ENCODE measurements around the gene TEX35.

The TEX35 gene

DNA sequence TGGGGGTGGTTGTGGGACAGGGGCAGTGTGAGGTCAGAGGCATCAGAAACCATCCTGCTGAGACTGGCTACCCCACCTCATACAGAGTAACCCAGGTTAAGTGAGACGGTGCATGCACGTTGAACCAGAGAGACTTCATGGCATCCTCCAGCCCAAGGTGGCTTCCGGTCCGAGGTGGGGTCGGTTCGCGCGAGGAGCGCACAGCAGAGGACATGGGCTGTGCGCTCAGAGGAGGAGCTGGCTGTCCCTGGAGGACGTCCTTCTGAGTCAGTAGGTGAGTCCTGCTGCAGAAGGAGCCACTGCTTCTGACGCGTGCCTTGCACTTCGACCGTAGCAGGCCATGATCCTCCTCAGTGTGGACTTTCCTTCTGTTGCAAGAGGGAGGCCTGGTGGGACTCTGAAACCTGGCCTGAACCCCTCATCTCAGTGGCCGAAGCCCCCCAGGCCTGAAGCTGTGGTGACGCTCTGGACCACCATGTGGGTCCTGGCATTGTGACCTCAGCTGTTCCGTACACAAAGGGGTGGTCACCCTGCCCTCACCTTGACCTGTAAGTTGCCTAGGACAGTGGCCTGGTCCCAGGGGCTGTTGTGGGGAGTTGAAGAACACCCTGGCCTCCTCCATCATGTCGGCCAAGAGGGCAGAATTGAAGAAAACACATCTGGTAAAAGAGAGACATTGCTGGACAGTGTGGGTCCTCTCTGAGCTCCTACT lies at the start of gene TEX35:
TEX35 (plus strand) TSS at position 544 of the 712 bp plus-strand sequence; CDS start at position 624, 80 bp downstream.
- no peak for DNase-seq

DNA sequence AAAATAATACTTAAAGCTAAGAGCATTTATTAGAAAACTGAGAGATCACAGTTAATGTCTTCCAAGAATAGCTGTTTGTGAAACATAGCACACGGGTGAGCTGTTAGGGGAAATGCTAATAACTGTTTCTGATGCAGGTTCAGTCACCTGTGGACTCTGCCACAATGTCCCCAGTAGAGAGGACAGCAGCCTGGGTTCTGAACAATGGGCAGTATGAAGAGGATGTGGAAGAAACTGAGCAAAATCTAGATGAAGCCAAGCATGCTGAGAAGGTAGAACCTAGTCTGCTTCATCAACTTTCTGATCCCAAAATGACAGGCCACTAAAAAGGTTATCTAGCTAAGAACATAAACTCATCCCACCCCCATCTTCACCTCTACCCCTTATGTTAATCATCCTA lies 48.8 kb upstream of the TEX35 start:
- DNase-seq: no peak

DNA sequence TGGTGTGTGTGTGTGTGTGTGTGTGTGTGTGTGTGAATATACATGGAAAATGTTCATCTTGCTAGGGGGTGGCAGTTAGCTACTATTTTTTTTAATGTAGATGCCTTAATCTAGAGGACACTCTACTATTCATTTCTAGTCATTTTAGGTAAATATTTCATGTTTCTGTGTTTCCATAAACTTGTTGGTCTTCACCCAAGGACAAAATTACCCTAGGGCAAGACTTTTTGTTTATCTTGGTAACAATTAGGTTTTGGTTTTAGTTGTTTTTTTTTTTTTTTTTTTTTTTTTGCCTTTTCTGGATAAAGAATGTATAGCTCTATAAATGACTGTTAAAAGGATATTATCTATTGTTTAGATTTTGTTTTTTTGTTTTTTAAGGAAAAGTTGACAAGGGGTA lies 48.3 kb upstream of the TEX35 start:
- no peak for DNase-seq

DNA sequence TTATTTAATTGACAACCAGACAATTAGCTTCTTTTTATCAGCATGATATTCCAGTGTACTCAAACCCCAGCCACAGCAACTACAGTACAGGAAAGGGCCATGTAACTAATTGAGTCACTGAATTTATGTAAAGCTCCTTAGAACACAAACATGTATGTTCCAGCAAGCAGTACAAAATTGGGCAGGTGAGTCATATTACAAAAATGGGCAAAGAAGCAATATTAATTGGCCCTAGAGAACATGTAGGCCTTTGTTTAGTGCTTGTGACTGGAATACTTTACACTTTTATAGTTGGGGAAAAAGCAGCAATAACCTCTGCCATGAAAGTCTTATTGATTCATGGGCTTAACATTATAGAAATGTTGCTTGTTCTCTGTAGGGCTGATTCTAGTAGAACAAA lies 47.9 kb upstream of the TEX35 start:
- DNase-seq: no peak

DNA sequence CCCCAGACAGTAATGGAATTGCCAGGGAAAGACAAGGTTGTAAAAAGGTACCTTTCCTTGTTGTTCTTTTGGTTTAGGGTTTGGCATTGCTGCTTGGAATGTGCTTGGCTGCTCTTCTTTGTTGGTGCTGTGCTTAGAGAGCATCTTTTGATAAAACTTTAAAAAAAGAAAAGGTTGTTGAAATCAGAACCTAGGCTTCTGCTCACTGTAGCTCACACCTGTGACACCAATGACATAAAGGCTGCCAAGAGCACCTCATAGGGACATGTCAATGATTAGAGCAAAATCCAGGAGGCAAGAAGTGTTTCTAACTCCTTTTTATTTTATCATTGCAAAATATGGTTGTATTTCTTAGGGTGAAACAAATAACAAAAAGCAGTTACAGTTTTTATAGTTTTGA lies 45.1 kb upstream of the TEX35 start:
- no peak for DNase-seq

DNA sequence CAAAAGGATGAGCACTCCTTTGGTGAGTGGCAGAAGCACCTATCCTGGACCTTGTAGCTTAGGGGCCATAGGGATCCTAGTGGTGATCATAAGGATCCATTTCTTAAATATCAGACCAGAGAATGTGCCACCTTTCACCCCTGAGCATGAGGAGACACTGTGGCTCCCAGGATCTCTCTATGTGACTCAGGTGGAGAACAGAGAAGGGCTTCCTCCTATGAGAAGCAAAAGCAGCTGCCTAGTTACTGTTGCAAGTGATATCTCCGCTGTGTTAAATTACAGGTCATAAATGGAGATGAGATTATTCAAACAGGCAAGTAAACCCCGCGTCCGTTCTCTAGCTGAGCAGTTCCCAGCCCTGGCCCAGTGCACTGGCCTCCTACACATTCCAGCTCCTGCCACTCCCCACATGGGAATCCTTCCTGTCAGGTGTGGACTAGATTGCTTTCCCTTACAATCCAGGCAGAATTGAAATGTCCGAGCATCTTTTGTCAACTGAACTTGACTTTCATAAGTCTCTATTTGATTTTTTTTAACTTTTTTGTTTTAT lies 42.4 kb upstream of the TEX35 start:
- no peak for DNase-seq

DNA sequence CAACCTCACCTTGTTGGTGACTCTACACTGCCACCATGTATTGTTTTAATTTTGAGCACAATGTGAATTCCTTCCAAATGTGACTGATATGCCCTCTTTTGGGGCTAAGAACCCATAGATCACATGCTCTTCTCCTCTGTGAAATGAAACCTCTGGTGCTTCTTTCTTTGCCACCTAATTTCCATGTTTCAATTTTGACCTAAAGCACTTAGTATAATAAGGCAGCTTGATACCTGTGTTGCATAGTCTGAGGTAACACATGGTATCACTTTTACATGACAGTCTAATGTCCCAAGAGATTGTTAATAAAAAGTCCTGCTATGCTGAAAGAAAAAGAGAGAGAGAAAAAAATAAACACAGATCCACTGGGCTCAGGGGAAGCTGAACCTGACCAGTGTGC lies 40.4 kb upstream of the TEX35 start:
- DNase-seq: no peak

DNA sequence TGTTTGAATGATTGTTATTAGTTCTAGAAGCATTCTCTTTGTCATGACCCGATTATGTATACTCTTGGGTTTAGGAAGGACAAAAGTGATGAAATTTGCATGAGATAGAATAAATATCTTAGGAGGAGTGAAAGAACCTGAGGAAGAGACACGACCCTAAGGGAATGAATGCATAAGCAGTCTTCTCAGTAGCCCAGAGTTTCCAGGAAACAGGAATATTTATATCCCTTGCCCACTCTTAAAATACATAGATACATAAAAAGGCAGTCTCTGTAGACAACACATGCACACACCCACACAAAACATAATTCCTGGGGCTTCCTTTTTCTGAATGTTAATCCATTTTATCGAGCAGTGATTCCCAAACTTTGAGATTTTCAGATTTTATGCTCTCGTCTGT lies 35.5 kb upstream of the TEX35 start:
- no peak for DNase-seq

DNA sequence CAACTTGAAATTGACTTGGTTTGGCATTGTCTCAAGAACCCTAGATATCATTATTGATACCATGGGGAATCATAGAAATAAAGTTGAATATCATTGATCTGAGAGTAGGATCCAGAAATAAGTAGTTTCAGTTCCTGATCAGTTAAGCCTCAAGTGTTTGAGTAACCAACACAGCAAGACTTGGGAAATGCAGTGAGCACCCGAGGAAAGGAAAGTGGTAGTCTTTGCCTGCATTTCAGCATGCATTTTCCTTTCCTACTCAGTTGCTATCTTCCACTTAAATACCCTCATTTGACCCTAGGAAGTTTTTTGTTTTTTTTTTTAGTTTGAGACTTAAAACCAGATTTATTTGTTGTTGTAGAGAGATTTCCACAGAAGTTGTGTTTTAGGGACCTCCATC lies 35.1 kb upstream of the TEX35 start:
- DNase-seq: no peak

DNA sequence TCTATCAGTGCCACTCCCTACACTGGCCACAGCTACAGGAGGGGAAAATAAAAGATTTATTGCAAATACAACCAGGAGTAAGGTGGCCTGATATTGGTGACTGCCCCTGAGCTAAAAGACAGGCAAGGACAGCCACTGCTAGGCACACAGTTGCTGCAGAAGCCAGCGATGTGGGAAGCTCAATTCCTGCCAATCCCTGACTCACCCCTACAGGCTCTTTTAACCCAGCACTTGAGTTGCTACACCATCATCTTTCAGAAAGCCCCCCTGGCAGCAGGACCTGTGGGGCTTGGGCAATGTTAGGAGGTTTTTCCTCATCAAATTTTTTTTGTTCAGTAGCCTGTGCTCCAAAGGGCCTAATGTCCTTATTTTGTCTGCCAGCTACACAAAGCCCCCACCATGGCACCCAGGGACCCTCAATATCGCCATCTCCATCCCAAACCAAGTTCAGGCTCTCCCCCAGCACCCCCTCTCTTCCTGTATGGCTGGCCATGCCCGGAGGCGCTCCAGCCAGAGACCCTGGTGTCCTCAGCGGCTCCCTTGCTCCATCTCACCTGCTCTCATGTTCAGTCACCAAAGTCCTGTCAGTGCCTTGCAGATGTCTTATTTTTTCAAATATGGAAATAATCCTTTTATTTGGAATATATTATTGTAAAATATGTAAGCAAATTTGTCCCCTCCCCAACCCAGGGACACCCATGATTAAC lies 29.5 kb upstream of the TEX35 start:
- no peak for DNase-seq

DNA sequence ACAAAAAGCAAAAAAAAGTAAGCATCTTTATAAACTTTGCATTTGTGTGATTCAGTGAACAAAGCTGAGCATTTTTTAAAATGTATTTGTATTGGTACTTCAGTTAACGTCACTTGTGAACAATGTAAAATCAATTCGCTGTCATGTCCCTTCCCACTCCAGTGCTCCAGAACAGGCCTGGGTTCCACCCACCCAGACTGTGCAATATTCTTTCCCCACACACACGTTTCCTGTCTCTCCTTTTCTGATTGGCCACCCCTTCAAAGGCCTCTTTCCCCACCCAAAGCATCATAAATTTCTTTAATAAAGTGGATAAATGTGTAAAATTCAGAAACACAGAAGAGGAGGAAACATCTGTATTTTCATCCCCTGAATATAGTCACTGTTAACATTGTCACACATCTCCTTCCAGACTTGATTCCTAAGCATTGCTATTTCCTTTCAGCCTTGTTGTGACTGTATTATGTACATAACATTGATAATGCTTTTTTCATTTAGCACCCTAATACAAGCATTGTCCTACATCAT lies 28.1 kb upstream of the TEX35 start:
- DNase-seq: no peak

DNA sequence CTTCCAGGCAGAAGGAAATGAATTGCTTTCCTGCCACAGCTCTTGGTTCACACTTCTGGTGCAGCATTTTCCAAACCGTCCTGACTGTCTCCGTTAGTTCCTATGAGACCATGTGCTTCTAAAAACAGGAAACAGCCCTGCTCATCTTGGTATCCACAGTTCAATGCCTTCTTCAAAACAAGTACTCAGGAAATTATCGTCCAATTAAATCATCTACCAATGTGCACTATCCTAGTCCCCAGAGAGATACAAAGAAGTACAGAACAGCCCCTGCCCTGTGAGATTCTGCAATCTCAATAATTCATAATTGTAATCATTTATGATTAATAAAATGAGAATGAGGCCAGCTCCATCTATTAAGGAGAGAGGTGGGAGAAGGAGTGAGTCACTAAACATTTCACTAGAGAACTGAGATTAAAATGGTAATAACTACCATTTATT lies 27.3 kb upstream of the TEX35 start:
- no peak for DNase-seq

DNA sequence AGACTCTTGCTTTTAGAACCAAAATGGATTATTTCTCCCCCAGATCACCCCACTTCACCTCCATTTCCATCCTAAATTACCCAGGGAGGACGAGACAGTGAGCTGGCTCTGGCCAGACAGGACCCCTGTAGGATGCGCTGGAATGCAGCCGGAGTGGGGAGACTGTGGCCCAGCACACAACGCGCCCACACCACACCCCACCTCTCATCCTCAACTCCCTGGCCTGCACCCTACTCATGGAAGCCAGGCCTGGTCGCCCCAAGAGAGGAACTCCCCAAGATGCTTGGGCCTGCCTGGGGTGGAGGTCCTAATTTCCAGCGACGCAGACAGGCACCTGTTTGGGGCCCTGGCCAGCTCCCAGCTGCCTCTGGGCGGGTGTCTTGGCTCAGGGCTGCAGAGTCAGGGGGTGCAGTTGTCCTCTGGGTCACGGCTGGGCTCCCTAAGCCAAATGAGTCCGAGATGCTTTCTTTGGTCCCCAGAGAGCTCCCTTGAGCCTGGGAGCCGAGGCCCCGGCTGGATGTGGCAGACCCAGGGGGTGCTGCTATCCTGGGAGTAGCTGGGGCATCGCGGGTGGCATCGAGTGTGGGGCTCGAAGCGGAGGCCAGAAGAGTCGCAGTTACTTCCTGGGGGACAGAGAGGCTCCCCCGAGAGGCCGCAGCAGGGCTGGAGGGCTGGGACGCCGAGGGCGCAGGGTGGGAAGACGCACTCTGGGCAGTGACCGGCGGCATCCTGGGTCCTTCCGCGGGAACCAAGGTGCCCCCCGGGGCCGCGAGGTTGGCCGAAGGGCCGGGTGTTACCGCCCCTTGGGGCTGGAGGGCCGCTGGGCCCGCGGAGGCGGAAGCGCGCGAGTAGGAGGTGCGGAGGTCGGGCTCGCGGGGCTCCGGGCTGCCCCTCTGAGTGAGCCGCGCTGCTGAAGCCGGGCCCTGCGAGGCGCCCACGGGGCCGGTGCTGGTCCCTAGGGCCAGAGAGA lies 26.5 kb upstream of the TEX35 start:
- DNase-seq: no peak

DNA sequence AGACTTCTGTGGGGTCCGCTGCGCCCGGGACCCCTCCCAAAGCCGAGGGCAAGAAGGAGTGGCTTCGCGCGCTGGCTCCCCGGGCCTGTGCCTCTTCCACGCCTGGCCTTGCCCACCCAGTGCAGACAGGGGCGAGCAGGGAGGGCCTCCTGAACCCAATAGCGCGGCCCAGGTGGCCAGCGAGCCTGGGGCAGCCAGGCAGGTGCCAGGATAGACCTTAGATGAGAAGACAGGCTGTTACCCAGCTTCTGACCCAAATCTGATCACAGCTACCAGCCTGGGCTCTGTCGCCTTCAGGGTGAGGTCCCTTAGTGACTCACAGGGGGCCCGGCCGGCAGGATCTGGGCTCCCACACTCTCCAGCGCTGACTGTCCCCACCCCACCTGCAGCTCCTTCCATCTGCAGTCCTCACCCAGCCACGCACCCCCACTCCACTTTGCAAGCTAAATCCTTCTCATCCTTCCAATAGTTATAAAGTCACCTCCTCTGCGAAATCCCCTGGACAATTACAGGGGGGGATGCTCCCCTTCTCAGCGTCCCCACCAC lies 25.8 kb upstream of the TEX35 start:
- DNase-seq: no peak

DNA sequence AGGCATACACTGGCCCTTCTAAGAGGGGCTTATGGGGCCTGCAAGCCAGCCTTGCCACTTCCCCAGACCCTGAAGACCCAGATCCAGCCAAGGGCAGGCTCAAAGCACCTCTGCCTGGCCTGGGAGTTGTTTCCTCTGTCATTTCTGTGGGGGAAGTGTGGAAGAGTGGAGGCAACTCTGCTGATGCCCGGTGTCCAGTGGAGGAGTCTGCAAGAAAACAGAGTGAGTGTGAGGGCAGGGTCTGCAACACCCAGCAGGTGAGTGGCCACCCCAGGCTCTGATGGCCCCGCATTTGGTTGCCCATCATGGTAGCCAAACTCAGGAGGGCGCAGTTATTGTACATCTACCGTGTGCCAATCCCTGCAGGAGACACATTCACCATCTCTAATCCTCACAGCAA lies 24.5 kb upstream of the TEX35 start:
- DNase-seq: no peak

DNA sequence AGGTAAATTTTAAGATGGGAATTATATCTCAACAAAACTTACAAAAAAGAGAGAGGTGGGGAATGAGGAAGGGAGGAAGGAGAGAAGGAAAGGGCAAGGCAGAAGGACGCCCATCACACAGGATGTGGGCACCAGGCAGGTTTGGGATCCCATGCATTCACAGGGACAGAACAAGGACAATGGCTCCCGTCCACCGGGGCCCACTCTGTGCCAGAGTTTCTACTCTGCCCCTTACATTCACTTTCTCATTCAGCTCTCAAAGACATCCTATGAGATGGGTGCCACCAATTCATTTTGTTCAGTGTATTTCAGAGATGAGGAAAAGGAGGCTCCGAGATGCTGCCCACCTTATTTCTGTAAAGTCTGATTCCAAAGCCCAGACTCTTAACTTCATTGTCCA lies 23.5 kb upstream of the TEX35 start:
- DNase-seq: no peak

DNA sequence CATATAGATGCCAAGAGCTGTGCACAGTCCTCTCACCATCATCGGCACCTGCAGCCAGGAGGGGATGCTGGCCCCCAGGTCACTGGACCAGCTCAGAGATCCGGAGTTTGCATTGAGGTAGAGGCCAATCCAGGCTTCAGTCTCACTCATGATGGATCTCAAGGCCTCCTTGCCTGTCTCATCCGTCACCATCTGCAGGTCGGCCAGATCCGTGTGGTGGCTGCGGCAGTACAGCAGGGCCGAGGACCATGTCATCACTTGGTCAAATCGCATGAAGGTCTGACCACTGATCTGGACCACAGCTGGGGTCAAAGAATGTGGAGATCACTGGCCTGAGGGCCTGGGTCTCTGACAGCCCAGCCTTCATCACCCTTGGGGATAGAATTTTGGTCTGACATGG lies 22.8 kb upstream of the TEX35 start:
- no peak for DNase-seq

DNA sequence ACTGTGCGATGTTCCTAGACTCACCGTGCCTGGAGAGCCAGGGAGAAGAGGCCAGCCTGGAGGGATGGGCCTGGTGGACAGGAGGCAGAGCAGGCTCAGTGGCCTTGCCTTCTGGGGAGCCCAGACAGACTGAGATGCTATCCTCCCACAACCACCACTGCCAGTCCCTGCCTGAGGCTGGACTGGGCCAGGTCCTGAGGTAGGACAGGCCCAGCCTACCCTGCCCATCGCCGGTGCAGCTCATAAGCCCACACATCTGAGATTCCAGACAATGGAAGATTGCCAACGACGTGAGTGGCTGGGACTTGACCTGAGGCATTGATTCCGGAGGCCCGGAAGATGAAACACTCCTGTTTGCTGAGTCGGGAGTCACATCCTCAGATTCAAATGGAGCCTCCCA lies 21.9 kb upstream of the TEX35 start:
- no peak for DNase-seq

DNA sequence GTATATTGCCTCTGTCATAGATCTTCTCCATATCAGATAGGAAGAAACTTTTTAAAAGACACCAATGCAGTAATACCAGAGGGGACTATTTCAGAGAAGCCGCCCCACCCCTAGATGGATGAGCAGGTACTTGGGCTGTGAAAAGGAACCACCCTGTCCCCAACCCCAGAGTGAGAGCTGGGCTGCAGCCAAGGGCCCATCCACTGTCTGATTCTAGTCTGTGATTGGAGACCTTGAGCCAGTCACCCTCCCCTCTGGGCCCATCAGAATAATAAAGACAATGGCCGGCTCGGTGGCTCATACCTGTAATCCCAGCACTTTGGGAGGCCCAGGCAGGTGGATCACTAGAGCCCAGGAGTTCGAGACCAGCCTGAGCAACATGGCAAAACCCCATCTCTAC lies 21.2 kb upstream of the TEX35 start:
- no peak for DNase-seq

DNA sequence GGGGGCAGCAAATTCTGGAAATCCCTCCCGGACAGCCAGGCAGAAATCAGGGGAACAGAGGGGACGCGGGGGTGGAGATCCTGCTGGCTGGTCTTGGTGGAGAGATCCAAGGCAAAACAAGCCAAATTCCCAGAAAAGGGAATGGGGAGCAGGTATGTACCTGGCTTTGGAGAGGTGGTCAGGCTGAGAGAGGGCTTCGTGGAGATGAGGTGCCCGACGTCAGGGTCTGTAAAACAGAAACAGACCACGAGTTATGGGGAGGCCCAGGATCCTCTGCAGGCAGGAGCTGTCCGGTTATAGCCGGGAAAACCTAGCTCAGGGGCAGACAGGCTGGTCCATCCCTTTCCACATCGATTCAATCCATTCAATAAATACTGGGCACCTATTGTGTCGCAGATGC lies 20.6 kb upstream of the TEX35 start:
- no peak for DNase-seq

DNA sequence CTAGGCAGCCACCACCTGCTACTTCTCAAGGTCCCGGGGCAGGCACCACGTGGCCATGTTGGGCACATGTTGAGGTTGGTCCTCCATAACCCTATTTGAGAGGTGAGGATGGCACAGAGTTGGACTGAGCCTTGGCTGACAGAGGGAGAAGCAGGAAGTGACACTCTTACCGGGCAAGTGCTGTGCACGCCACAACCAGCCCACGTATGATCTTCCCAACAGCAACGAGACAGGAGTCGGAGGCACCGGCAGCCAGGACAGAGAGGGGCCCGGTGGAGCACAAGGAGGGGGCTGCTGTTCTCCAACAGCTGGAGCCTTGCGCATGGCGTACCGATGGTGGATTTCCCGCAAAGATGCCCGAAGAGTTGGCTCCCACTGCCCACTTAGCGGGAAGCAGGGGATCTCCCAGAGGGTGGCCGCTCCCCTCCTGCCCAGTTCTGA lies 19.6 kb upstream of the TEX35 start:
- no peak for DNase-seq

DNA sequence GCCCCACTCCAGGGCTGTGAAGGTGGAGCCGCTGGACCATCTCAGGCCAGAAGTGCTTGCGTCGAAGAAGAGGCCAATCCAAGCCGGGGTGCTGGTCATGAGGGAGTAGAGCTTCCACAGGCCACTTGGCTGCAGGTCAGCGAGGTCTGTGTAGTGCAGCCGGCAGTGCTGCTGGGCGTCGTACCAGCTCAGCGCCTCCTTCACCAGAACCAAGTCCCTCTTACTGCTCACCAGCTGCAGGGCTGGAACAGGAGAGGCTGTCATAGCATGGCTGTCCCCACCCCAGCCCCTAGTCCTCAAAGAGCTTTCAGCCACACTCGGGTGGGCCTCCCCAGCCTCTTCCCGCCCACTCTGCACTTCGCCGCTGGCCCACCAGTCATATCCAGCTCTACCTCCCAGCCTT lies 18.3 kb upstream of the TEX35 start:
- DNase-seq: no peak

DNA sequence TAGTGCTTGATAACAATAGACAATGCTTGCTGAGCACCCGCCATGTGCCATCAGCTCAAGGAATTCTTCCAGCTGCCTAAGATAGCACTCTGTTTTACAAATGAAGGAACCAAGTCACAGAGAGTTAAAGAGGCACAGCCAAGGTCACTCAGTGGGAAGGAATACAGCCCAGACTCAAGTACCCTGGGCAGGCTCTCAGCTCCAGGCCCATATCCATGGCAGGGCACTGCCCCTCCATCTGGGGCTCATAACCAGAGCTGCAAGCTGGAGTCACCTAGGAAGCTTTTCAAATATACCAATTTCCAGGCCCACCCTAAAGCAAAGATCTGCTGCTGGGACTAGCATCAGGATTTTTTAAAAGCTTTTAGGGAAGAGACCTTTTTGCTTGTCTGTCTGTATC lies 17.8 kb upstream of the TEX35 start:
- no peak for DNase-seq
